HUES48 (cell line): ENCODE results near the gene ZNF516.
"Not testable (repeated sequence)": the region's sequence is repeated elsewhere in the genome, so short reads cannot be mapped to it uniquely, and the experiment has no call there.

Experiments used
- H3K27ac ChIP-seq: one replicate; pipeline ENCODE4 v1.7.0; 2013; ENCODE audit warnings: low read depth, low read length, inconsistent platforms
- H3K27me3 ChIP-seq: 2 replicates; pipeline ENCODE4 v1.6.1; 2013; ENCODE audit warnings: mild to moderate bottlenecking, low read length; ENCODE audit not compliant: control insufficient read depth, insufficient read depth
- H3K36me3 ChIP-seq: 2 replicates; pipeline ENCODE4 v1.6.1; 2013; ENCODE audit warnings: low read length; ENCODE audit not compliant: control insufficient read depth, insufficient read depth
- H3K4me1 ChIP-seq: 2 replicates; pipeline ENCODE4 v1.6.1; 2013; ENCODE audit warnings: mild to moderate bottlenecking, low read length; ENCODE audit not compliant: control insufficient read depth, insufficient read depth
- H3K4me3 ChIP-seq: 2 replicates; pipeline ENCODE4 v1.5.1; 2013; ENCODE audit warnings: mild to moderate bottlenecking, low read depth, low read length
- H3K9ac ChIP-seq: 2 replicates; pipeline ENCODE4 v1.6.1; 2013; ENCODE audit warnings: mild to moderate bottlenecking, low read depth, low read length, moderate library complexity
- H3K9me3 ChIP-seq: 2 replicates; pipeline ENCODE4 v1.6.1; 2013; ENCODE audit warnings: low read length; ENCODE audit not compliant: control insufficient read depth, insufficient read depth

Gene ZNF516

DNA sequence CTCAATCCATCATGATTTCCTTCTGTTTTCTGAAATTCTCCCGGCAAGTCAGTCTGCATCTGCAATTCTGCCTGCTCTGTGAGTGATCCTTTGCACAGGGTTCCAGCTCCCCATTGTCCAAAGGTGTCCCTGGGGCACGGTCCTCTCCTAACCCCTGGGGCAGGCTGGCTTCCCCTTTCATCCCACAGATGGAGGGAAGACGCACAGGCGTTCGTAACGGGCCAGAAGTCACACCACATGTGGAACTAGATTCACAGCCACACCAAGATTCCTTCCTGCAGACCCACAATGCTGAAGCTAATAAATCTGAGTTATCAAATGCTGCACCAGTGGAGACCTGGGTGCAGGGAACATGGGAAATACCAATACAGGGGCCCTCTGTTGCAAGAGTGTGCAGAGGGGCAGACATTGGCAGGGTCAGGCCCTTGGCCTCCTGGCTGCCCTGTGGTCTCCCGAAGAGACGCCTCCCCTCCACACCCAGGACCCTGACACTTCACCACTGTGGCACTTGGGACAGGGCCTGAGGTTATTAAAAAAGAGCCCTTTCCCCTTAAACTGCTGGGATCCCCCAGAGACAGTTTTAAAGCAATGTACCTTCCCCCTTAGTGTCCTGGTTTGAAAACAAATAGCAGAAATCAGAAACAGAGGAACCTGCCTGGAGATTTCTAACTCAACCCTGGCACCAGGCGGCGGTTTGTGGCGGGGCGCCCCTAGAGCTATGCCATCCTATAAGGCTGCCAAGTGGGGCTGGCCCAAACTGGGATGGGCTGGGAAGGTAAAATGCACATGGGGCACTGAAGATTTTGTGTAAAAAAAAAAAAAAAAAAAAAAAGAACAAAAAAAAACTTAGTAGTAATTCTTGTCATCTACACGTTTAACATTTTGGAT is 15.4 kb downstream of the ZNF516 start:
- no peaks in the 10 kb centered on the region for H3K36me3 ChIP-seq
- no peak overlapping the region for H3K9ac ChIP-seq
- H3K27me3 ChIP-seq = no peaks in the 10 kb centered on the region
- H3K4me1 ChIP-seq = peaks cover 4% of the 10 kb centered on the region
- no peaks in the 10 kb centered on the region for H3K9me3 ChIP-seq
- H3K27ac ChIP-seq = no peak overlapping the region
- no peak overlapping the region for H3K4me3 ChIP-seq

DNA sequence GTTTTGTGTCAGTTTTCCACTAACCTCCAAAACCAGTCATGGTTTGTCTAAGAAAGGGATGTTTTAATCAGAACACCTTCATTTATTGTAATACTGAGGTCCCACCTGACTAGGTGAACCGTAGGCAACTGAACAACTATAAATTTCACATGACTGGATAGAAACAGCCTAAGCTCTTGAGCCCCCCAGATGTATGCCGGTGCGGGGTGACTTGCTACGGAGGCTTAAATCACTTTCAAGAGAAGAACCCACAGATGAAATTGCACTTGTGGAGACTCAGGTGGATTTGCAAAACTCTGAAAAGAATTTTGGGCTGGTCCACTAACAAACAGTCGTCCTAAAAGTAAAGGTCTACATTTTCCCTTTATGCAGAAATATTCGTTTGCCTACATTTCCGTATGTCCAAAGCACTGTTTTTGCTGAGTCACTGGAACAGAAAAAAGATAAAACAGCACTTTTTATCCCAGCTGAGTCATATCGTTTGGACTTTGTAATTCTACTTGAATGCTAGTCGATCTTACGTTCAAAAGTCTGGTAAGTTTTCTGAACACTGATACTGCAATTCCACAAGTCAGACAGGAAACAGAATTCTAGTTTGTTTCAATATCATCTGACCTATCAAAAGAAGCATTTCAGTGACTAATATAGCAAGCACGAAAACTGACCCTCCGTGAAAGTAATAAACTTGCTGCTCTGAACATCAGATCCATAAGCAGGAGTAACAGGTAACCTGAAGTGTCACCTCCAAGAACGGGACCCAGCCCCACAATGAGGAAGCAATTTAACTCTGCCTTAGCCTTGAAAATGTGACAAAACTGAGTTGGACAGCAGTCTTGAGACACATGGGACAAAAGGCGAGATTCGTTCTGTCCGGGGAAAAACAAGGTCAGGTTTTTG is 18.1 kb downstream of the ZNF516 start:
- Histone ChIP-seq H3K4me1 (peaks cover 4% of the 10 kb centered on the region), H3K4me3 (no peak overlapping the region), H3K9ac (no peak overlapping the region), H3K27ac (no peak overlapping the region), H3K27me3 (no peaks in the 10 kb centered on the region), H3K36me3 (no peaks in the 10 kb centered on the region), H3K9me3 (no peaks in the 10 kb centered on the region)

- H3K4me3 ChIP-seq = no peak overlapping the region
Measured at GRCh38 chr18:76475450-76476194, 19.4 kb downstream of the ZNF516 start.

GRCh38 chr18:76474824-76475223 is 20.2 kb downstream of the ZNF516 start:
- Histone ChIP-seq H3K9ac (no peak overlapping the region), H3K27me3 (no peaks in the 10 kb centered on the region), H3K4me1 (peaks cover 4% of the 10 kb centered on the region), H3K4me3 (no peak overlapping the region), H3K9me3 (no peaks in the 10 kb centered on the region), H3K36me3 (no peaks in the 10 kb centered on the region), H3K27ac (no peak overlapping the region)

More at GRCh38 chr18:76475450-76476194, 19.4 kb downstream of the ZNF516 start:
- H3K9me3 ChIP-seq = no peaks in the 10 kb centered on the region
- peaks cover 4% of the 10 kb centered on the region for H3K4me1 ChIP-seq
- H3K9ac ChIP-seq = no peak overlapping the region
- H3K36me3 ChIP-seq = no peaks in the 10 kb centered on the region
- no peak overlapping the region for H3K27ac ChIP-seq
- no peaks in the 10 kb centered on the region for H3K27me3 ChIP-seq

DNA sequence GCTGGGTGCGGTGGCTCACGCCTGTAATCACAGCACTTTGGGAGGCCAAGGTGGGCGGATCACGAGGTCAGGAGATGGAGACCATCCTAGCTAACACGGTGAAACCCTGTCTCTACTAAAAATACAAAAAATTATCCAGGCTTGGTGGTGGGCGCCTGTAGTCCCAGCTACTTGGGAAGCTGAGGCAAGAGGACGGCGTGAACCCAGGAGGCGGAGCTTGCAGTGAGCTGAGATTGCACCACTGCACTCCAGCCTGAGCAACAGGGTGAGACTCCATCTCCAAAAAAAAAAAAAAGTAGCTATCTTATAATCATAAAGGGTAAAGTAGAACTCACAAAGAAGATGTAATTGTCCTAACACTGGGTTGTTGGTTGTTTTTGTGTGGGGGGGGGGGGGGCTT is 21.5 kb downstream of the ZNF516 start:
- not testable (repeated sequence) for H3K4me3 ChIP-seq, H3K36me3 ChIP-seq, H3K9ac ChIP-seq, H3K4me1 ChIP-seq, H3K27me3 ChIP-seq, H3K27ac ChIP-seq, H3K9me3 ChIP-seq

DNA sequence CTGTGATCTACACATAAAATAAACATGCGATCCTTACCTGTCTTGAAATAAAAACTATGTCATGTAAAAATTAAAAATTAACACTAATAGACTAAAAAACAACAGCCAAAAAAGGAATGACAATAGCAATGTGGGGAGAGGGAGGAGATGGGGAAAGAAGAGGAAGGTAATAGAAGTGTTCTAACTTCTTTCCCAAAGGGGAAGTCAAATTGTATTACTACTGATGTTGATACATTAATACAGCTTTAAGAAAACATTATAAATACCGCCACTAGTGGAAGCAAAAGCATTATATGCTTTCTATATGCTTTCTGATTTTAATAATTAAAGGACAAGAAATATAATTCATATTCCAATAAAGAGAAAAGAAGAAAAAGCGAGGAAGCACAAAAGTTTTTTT is 22.2 kb downstream of the ZNF516 start:
- H3K27ac ChIP-seq = no peak overlapping the region
- peaks cover 4% of the 10 kb centered on the region for H3K4me1 ChIP-seq
- H3K9ac ChIP-seq = no peak overlapping the region

DNA sequence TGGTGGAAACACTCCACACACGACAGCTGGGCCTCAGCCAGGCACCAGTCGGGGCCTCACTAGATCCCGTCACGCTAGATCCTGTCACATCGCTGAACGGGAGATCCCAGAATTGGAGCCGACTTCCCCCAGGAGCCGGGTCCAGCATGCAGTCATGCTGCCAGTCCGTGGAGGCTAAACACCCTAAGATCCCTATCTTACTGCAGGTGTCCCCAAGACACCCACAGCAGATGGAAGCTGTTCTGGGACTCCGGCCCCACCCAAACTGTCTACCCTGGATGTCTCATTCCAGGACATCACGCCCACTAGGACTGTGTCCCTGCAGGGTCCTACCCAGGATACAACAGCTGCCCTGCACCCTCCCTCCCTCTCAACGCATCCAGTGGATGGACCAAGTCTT is 23.4 kb downstream of the ZNF516 start:
- H3K27me3 ChIP-seq = no peaks in the 10 kb centered on the region
- no peak overlapping the region for H3K4me3 ChIP-seq
- no peaks in the 10 kb centered on the region for H3K4me1 ChIP-seq

More for the DNA sequence above, 22.2 kb downstream of the ZNF516 start:
- Histone ChIP-seq H3K9me3 (no peaks in the 10 kb centered on the region), H3K4me3 (no peak overlapping the region), H3K27me3 (no peaks in the 10 kb centered on the region), H3K36me3 (no peaks in the 10 kb centered on the region)

GRCh38 chr18:76468345-76469304 is 26.4 kb downstream of the ZNF516 start:
- no peak overlapping the region for H3K4me3 ChIP-seq
- no peaks in the 10 kb centered on the region for H3K9me3 ChIP-seq
- no peaks in the 10 kb centered on the region for H3K4me1 ChIP-seq
- H3K9ac ChIP-seq = no peak overlapping the region
- no peak overlapping the region for H3K27ac ChIP-seq
- no peaks in the 10 kb centered on the region for H3K36me3 ChIP-seq
- no peaks in the 10 kb centered on the region for H3K27me3 ChIP-seq

More for the DNA sequence above, 23.4 kb downstream of the ZNF516 start:
- Histone ChIP-seq H3K9me3 (no peaks in the 10 kb centered on the region), H3K9ac (no peak overlapping the region), H3K36me3 (no peaks in the 10 kb centered on the region), H3K27ac (no peak overlapping the region)

GRCh38 chr18:76467371-76468190 is 27.5 kb downstream of the ZNF516 start:
- H3K4me1 ChIP-seq = no peaks in the 10 kb centered on the region
- no peaks in the 10 kb centered on the region for H3K9me3 ChIP-seq
- H3K4me3 ChIP-seq = no peak overlapping the region
- H3K36me3 ChIP-seq = no peaks in the 10 kb centered on the region
- no peak overlapping the region for H3K27ac ChIP-seq
- H3K27me3 ChIP-seq = no peaks in the 10 kb centered on the region
- H3K9ac ChIP-seq = no peak overlapping the region
